CD4-positive, CD25-positive, alpha-beta regulatory T cell (primary cell): Measurements from ENCODE around the gene CSPG4. TPM values are rescaled to one million over a fixed set of nuclear protein-coding genes. Genes with fewer than 3 reads are reported as not detected.
A peak's percentile ranks its signal among the peaks of the same experiment; 100 is the strongest.

Source experiments
- ATAC-seq, 2 donors: fragments of 150-1000 bp; cut with Tn5 transposase; one replicate each; pipeline ENCODE4 v1.10.0; 2021; ENCODE audit warnings: low read depth in 2 of 2, moderate number of reproducible peaks in 2 of 2, moderate library complexity in 1 of 2
- DNase-seq, 3 donors: peaks; one replicate each; pipeline versions ENCODE4 v3.0.0 to v3.0.0-alpha.2; 2012 to 2022; ENCODE audit warnings: mixed read lengths in 1 of 3
- H3K27ac ChIP-seq: one replicate; pipeline ENCODE4 v1.7.0; 2013; ENCODE audit warnings: mild to moderate bottlenecking, low read length; ENCODE audit not compliant: insufficient read depth, poor library complexity, severe bottlenecking
- H3K27me3 ChIP-seq: one replicate; pipeline ENCODE4 v1.7.0; 2013; ENCODE audit warnings: low read length; ENCODE audit not compliant: control insufficient read depth, insufficient read depth
- H3K36me3 ChIP-seq: one replicate; pipeline ENCODE4 v1.7.0; 2013; ENCODE audit warnings: mild to moderate bottlenecking, low read length, moderate library complexity; ENCODE audit not compliant: control insufficient read depth, insufficient read depth
- H3K4me1 ChIP-seq: 2 replicates; pipeline ENCODE4 v1.7.0; 2013; ENCODE audit warnings: mild to moderate bottlenecking, low read length; ENCODE audit not compliant: insufficient read depth, control insufficient read depth, poor library complexity, severe bottlenecking
- H3K4me3 ChIP-seq: one replicate; pipeline ENCODE4 v1.7.0; 2013; ENCODE audit warnings: low read depth, mild to moderate bottlenecking, low read length, moderate library complexity
- H3K9me3 ChIP-seq, 2 experiments: 1 replicate in 1 of 2; 2 replicates in 1 of 2; pipeline ENCODE4 v1.7.0; 2013; ENCODE audit warnings: low read length in 2 of 2, mild to moderate bottlenecking in 1 of 2, moderate library complexity in 1 of 2; ENCODE audit not compliant: control insufficient read depth in 2 of 2
- H3K27ac Mint-ChIP-seq, 3 donors: one replicate each; pipeline ENCODE4 v1.8.0; 2020 to 2022; ENCODE audit warnings: mild to moderate bottlenecking in 3 of 3, mixed read lengths in 3 of 3, moderate library complexity in 2 of 3
- H3K27me3 Mint-ChIP-seq: one replicate; pipeline ENCODE4 v1.8.0; 2022; ENCODE audit warnings: mild to moderate bottlenecking, mixed read lengths
- H3K36me3 Mint-ChIP-seq: one replicate; pipeline ENCODE4 v1.8.0; 2020; ENCODE audit warnings: mixed read lengths
- H3K4me1 Mint-ChIP-seq, 4 donors: one replicate each; pipeline ENCODE4 v1.8.0; 2020 to 2022; ENCODE audit warnings: mixed read lengths in 4 of 4, mild to moderate bottlenecking in 1 of 4
- H3K4me3 Mint-ChIP-seq, 4 donors: one replicate each; pipeline ENCODE4 v1.8.0; 2020 to 2022; ENCODE audit warnings: mild to moderate bottlenecking in 4 of 4, mixed read lengths in 4 of 4, moderate library complexity in 3 of 4
- H3K9me3 Mint-ChIP-seq, 7 donors: one replicate each; pipeline ENCODE4 v1.8.0; 2020 to 2022; ENCODE audit warnings: mixed read lengths in 7 of 7, mild to moderate bottlenecking in 3 of 7, moderate library complexity in 2 of 7
- polyA plus RNA-seq, 4 donors: library from polyadenylated mRNA; unstranded; fragments of 300-500 nt; fragmentation: Illumina TruSeq; gene quantifications; one replicate each; pipeline ENCODE4 v1.2.3, GENCODE V29; 2021
- total RNA-seq: library from RNA; stranded (reverse); gene quantifications from one replicate; pipeline ENCODE4 v1.2.3, GENCODE V29; 2022

Gene CSPG4
- total and polyA plus RNA-seq, 5 donors from 2014 or later = not detected

- Histone ChIP-seq H3K4me1 (peaks cover 40% of the 10 kb centered on the region), H3K9me3 (no peaks in the 10 kb centered on the region), H3K4me3 (no peak overlapping the region), H3K36me3 (peaks cover 3% of the 10 kb centered on the region), H3K27me3 (peaks cover 3% of the 10 kb centered on the region), H3K27ac (no peak overlapping the region)
- Mint-ChIP-seq H3K36me3 (peaks cover 7% of the 10 kb centered on the region), H3K9me3 (no peaks in the 10 kb centered on the region), H3K4me1 (peaks cover 7 to 46% (median 37%) of the 10 kb centered on the region in 4 donors), H3K4me3 (no peak overlapping the region), H3K27ac (no peak overlapping the region), H3K27me3 (no peaks in the 10 kb centered on the region)
- ATAC-seq (no peak), DNase-seq (peak in 1 of 3 donors; percentile 19)
These were observed 71.0 kb downstream of the CSPG4 start for GRCh38 chr15:75641603-75642002.

- no peak for ATAC-seq
- no peak overlapping the region for H3K4me3 ChIP-seq
These were observed 71.5 kb downstream of the CSPG4 start for GRCh38 chr15:75641179-75641503.

GRCh38 chr15:75640483-75641178 is 72.0 kb downstream of the CSPG4 start:
- H3K27ac Mint-ChIP-seq = peak overlapping the region; percentile 94 to 98 (median 97)
- peaks cover 7% of the 10 kb centered on the region for H3K36me3 Mint-ChIP-seq

More at GRCh38 chr15:75641179-75641503, 71.5 kb downstream of the CSPG4 start:
- H3K36me3 ChIP-seq = peaks cover 3% of the 10 kb centered on the region
- H3K9me3 Mint-ChIP-seq = no peaks in the 10 kb centered on the region
- H3K9me3 ChIP-seq = no peaks in the 10 kb centered on the region
- peak overlapping the region; percentile 92 for H3K27ac ChIP-seq
- H3K27me3 Mint-ChIP-seq = no peaks in the 10 kb centered on the region
- peak overlapping the region; percentile 89 to 95 (median 94) for H3K4me3 Mint-ChIP-seq
- H3K4me1 Mint-ChIP-seq = peaks cover 7 to 42% (median 34%) of the 10 kb centered on the region in 4 donors
- peaks cover 2% of the 10 kb centered on the region for H3K27me3 ChIP-seq
- H3K27ac Mint-ChIP-seq = peak overlapping the region; percentile 10 to 97 (median 94)
- peaks cover 38% of the 10 kb centered on the region for H3K4me1 ChIP-seq
- DNase-seq = no peak
- peaks cover 7% of the 10 kb centered on the region for H3K36me3 Mint-ChIP-seq

GRCh38 chr15:75639709-75640482 is 72.8 kb downstream of the CSPG4 start, which contains the start of gene IMP3:
TSS of gene IMP3 (minus strand) at chr15:75640224. CDS start at chr15:75640168, 56 bp downstream.
- Histone ChIP-seq H3K27me3 (no peaks in the 10 kb centered on the region), H3K4me1 (peaks cover 40% of the 10 kb centered on the region), H3K27ac (peak within 1 kb of the TSS; percentile 92), H3K4me3 (peak within 1 kb of the TSS; percentile 95), H3K36me3 (peaks cover 3% of the 10 kb centered on the region), H3K9me3 (no peaks in the 10 kb centered on the region)
- Mint-ChIP-seq H3K4me1 (peaks cover 7 to 44% (median 33%) of the 10 kb centered on the region in 4 donors), H3K27ac (peak within 1 kb of the TSS; percentile 94 to 98 (median 97)), H3K36me3 (peaks cover 7% of the 10 kb centered on the region), H3K4me3 (peak within 1 kb of the TSS; percentile 89 to 95 (median 94)), H3K9me3 (no peaks in the 10 kb centered on the region), H3K27me3 (no peaks in the 10 kb centered on the region)
- peak; percentile 92 to 93 for ATAC-seq
- DNase-seq = peak; percentile 91 to 99 (median 95)

More at GRCh38 chr15:75640483-75641178, 72.0 kb downstream of the CSPG4 start:
- H3K4me3 Mint-ChIP-seq = peak overlapping the region; percentile 89 to 95 (median 94)
- Histone ChIP-seq H3K9me3 (no peaks in the 10 kb centered on the region), H3K4me3 (peak overlapping the region; percentile 95), H3K27ac (peak overlapping the region; percentile 92), H3K4me1 (peaks cover 40% of the 10 kb centered on the region), H3K27me3 (no peaks in the 10 kb centered on the region), H3K36me3 (peaks cover 3% of the 10 kb centered on the region)
- ATAC-seq = peak; percentile 32 to 35
- H3K9me3 Mint-ChIP-seq = no peaks in the 10 kb centered on the region
- DNase-seq = peak; percentile 33 to 89 (median 79)
- peaks cover 7 to 41% (median 34%) of the 10 kb centered on the region in 4 donors for H3K4me1 Mint-ChIP-seq
- no peaks in the 10 kb centered on the region for H3K27me3 Mint-ChIP-seq

- Mint-ChIP-seq H3K36me3 (peaks cover 7% of the 10 kb centered on the region), H3K4me1 (peaks cover 7 to 44% (median 32%) of the 10 kb centered on the region in 4 donors), H3K4me3 (peak overlapping the region; percentile 89 to 95 (median 94)), H3K27ac (peak overlapping the region; percentile 94 to 98 (median 97)), H3K27me3 (no peaks in the 10 kb centered on the region), H3K9me3 (no peaks in the 10 kb centered on the region)
- Histone ChIP-seq H3K27me3 (no peaks in the 10 kb centered on the region), H3K4me1 (peaks cover 40% of the 10 kb centered on the region), H3K9me3 (no peaks in the 10 kb centered on the region), H3K4me3 (peak overlapping the region; percentile 95), H3K27ac (peak overlapping the region; percentile 92), H3K36me3 (peaks cover 3% of the 10 kb centered on the region)
- no peak for ATAC-seq
- DNase-seq = no peak
These were observed 73.4 kb downstream of the CSPG4 start for GRCh38 chr15:75639191-75639708.

GRCh38 chr15:75637245-75638009 is 75.2 kb downstream of the CSPG4 start:
- peaks cover 3% of the 10 kb centered on the region for H3K36me3 ChIP-seq
- H3K4me3 ChIP-seq = peak overlapping the region; percentile 95
- H3K4me1 Mint-ChIP-seq = peaks cover 7 to 44% (median 28%) of the 10 kb centered on the region in 4 donors
- ATAC-seq (no peak), DNase-seq (no peak)
- no peak overlapping the region for H3K27ac ChIP-seq
- H3K4me3 Mint-ChIP-seq = peak overlapping the region; percentile 89 to 95 (median 94)
- peaks cover 40% of the 10 kb centered on the region for H3K4me1 ChIP-seq
- no peaks in the 10 kb centered on the region for H3K9me3 Mint-ChIP-seq
- no peaks in the 10 kb centered on the region for H3K9me3 ChIP-seq
- peak overlapping the region in 2 of 3 donors; percentile 97 to 98 for H3K27ac Mint-ChIP-seq
- peaks cover 7% of the 10 kb centered on the region for H3K36me3 Mint-ChIP-seq
- no peaks in the 10 kb centered on the region for H3K27me3 ChIP-seq
- no peaks in the 10 kb centered on the region for H3K27me3 Mint-ChIP-seq

GRCh38 chr15:75636026-75636425 is 76.6 kb downstream of the CSPG4 start:
- Histone ChIP-seq H3K9me3 (no peaks in the 10 kb centered on the region), H3K27me3 (no peaks in the 10 kb centered on the region), H3K27ac (no peak overlapping the region), H3K36me3 (peaks cover 3% of the 10 kb centered on the region), H3K4me3 (no peak overlapping the region), H3K4me1 (peaks cover 39% of the 10 kb centered on the region)
- peaks cover 7% of the 10 kb centered on the region for H3K36me3 Mint-ChIP-seq
- peak overlapping the region in 1 of 4 donors; percentile 44 for H3K4me3 Mint-ChIP-seq
- no peak for DNase-seq
- no peak for ATAC-seq
- peaks cover 5 to 42% (median 26%) of the 10 kb centered on the region in 4 donors for H3K4me1 Mint-ChIP-seq
- no peaks in the 10 kb centered on the region for H3K27me3 Mint-ChIP-seq
- H3K9me3 Mint-ChIP-seq = no peaks in the 10 kb centered on the region
- peak overlapping the region in 1 of 3 donors; percentile 86 for H3K27ac Mint-ChIP-seq
